Putamen (tissue), 1 donor: ENCODE results near the gene KDM1A.

ENCODE experiments used
- DNase-seq: peaks from one replicate; pipeline ENCODE4 v3.0.0-alpha.2; 2016; ENCODE audit warnings: low spot score

KDM1A gene

GRCh38 chr1:23013657-23014056 lies 5.6 kb upstream of the KDM1A start:
- no peak for DNase-seq

DNA sequence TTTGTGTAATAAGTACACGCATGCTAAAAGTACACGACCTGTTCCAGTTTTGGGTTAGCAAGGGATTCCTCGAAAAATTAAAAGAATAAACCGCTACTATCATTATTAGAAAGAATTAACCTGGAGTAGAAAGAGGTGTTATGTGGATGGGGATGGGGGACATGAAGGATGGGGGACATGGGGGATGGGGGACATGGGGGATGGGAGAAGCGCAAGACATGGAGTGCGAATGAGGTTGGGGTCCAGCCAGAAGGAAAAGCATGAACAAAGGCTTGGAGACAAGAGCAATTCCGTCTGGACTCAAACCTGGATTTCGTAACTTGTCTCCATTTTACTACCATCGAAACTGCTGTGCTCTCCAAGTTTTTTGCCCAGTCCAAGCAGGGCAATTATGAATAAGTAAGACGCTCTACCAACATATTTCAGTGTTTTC lies 591 bp upstream of the KDM1A start:
- DNase-seq = peak; percentile 19

DNA sequence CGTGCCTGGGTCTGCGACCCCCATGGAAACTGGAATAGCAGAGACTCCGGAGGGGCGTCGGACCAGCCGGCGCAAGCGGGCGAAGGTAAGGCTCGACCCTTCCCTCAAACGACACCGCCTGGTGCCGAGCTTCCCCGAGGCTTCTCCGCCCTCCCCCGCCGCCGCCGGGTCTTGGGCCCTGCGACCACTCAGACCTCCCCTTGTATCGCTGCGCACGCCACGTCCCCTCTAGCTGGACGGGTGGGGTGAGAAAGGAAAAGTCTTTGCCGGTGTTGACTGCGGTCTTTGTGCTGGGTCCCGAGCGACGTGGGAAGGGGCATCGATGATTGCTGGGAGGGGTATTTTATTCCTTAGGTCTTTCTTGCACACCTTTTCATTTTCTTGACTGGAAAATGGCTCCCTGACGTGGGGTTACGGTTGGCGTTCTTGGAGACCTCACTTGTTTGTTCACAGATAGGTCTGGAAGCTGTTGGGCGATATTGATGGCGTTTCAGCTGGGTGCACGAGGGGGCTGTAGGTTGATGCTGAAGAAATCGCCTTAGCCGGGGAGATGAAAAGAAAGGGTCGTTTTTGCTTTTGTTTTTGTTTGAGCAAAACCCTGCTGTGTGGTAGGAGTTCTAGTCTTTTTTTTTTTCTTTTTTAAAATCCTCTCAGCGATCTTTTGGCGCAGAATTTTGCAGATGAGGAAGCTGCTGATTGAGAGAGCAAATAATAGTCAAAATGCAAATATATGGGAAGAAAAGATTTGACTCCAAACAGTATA lies 776 bp downstream of the KDM1A start:
- DNase-seq = peak; percentile 16

DNA sequence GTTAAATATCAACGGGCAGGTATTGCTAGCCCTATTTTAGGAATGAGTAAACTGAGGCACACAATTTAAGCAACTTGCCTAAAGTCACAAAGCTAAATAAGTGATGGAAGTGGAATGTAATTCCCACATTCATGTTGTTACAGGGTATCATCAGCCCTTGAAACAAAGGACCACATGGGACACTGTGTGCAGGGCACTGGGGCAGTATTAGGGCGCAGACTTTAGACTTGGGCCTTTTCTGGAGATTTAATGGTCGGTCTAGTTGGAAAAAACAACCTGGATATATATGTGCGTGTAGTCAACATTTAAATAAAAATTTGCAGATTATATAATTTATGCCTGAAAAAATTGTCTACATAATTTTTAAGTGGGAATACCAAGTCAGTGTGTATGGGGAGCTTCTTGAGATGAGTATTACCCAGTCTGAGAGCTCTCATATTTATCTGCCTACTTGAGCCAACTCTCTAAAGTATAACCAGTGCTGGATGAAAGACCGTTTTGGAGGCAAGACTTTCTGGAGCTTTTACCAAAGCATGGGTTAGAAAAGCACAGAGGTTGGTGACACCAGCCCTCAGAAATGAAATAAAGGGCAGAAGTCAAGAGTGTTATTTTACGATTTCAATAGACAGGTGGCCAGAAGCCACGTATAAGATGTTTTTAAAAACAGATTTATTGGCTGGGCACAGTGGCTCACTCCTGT lies 1.6 kb downstream of the KDM1A start:
- DNase-seq = no peak

DNA sequence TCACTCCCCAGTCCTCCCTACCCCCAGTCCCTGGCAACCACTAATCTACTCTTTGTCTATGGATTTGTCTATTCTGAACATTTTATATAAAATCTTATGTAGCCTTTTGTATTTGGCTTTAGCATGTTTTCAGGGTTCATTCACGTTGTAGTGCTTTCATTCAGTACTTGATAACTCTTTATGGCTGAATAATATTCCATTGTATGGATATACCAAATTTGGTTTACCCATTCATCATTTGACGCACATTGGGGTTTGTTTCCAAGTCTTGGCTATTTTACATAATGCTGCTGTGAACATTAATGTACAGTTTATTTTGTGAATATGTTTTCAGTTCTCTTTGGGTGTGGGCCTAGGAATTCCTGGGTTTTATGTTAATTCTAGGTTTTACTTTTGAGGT lies 2.6 kb downstream of the KDM1A start:
- no peak for DNase-seq

DNA sequence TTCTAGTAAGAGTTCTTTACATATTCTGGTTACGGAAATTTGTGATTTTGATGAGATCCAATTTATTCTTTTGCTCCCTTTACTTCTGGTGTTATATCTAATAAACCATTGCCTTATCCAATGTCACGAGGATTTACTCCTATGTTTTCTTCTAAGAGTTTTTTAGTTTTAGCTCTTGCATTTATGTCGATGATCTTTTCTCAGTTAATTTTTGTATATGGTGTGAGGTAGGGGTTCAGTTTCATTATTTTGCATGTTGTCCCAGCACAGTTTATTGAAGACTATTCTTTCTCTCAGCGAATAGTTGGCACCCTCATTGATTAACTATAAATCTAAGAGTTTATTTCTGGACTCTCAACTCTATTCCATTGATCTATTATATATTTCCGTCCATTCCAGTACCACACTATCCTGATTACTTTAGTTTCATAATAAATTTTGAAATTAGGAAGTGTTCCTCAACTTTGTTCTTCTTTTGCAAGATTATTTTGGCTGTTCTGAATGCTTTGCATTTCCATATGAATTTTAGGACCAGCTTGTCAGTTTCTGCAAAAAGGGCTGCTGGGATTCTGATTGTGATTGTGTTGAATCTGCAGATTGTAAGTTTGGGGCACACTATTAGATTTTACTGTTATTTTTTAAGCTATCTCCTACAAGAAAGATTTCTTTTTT lies 4.0 kb downstream of the KDM1A start:
- no peak for DNase-seq

GRCh38 chr1:23026568-23026967 lies 7.3 kb downstream of the KDM1A start:
- DNase-seq = no peak

GRCh38 chr1:23027352-23027907 lies 8.2 kb downstream of the KDM1A start:
- DNase-seq = no peak

GRCh38 chr1:23029337-23029736 lies 10.1 kb downstream of the KDM1A start:
- DNase-seq = no peak

DNA sequence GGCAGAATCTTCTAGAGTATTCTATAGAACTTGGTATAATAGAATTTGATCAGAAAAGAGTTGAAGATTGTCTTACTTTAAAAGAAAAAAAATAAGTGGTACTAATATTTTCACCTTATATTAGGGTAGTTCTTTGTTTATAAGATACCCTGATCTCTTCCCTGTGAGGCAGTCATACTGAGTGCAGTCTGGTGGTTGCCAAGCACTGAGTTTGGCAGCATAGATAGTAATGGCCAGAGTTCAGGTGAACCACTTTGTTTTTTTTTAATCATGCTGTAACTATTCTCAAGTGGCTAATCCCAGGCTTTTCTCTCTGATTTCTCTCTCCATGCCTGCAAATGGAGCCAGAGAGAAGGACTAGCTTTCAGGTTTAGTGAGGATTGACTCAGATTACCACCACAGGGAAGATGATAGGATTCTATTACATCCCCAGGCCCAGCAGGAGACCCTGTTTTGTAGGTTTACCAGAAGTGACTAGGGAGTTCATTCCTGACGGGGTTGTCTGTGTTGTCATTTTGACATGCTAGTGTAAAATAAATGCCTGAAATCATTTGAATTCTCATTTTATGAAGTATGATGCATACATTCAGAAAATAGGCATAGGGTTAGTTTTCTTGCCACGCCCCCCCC lies 16.7 kb downstream of the KDM1A start:
- no peak for DNase-seq

DNA sequence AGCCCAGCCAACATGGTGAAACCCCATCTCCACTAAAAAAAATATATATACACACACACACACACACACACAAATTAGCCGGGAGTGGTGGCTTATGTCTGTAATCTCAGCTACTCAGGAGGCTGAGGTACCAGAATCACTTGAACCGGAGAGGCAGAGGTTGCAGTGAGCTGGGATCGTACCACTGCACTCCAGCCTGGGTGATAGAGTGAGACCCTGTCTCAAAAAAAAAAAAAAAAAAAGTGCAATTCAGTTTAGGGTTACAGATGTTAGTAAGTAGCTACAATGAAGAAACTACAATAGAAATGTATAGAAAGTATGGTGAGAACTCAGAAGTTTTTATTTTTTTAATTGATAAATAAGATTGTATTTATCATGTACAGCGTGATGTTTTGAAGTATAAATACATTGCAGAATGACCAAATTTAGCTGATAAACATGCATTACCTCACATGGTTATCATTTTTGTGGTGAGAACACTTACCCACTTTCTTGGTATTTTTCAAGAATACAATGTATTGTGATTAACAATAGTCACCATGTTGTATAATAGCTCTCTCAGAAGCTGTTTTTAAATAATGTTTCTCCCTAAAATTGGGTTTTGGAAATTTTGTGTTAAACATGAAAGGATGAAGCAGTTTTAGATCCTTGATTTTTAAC lies 17.9 kb downstream of the KDM1A start:
- no peak for DNase-seq

- no peak for DNase-seq
Measured at GRCh38 chr1:23039308-23039826, 20.1 kb downstream of the KDM1A start.

DNA sequence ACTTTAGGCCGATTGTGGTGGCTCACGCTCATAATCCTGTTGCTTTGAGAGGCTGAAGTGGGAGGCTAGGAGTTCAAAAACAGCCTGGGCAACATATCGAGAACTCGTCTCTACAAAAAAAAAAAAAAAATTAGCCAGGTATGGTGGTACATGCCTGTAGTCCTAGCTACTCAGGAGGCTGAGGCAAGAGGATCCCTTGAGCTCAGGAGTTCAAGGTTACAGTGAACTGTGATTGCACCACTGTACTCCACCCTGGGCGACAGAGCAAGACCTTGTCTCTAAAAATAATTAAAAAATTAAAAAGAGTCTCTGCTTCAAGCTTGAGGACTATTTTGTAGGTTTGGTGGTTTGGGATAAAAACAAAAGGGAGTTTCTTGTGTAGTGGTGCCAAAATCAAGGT lies 21.2 kb downstream of the KDM1A start:
- no peak for DNase-seq

DNA sequence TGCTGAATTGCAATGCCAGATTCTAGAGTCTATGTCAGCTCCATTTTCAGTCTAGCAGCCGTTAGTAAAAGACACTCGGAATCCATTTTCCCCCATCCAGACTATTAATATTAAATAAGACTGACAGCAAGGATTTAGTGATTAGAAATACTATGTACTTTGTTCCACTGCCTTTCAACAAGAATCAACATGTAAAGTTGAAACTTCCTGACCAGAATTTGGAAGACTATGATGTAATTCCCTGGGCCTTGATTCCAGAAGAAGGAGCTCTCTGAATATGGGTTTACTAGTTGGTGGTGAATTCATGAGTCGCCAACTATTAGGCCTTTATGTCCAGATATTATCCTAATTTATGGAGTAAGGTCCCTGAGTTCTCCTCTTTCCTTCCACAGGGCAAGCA lies 24.8 kb downstream of the KDM1A start:
- DNase-seq = no peak

GRCh38 chr1:23050201-23050600 lies 30.9 kb downstream of the KDM1A start:
- no peak for DNase-seq

- no peak for DNase-seq
Measured at GRCh38 chr1:23051290-23051909, 32.1 kb downstream of the KDM1A start.

DNA sequence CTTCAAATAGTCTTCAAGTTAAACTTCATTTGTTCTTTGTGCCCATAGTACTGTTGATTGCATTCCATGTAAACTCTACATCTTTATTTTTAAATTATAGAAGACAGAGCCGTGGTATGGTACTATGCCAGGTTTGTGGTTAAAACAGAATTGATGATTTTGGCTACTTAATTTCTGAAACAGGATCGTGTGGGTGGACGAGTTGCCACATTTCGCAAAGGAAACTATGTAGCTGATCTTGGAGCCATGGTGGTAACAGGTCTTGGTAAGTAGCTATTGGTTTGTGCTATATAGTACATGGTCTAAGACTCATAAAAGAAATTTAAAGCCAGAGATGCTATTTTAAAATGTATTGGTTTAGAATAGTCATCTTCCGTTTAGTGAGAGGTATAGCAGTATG lies 38.0 kb downstream of the KDM1A start:
- no peak for DNase-seq

- DNase-seq = no peak
Measured at GRCh38 chr1:23062271-23062670, 43.0 kb downstream of the KDM1A start.

DNA sequence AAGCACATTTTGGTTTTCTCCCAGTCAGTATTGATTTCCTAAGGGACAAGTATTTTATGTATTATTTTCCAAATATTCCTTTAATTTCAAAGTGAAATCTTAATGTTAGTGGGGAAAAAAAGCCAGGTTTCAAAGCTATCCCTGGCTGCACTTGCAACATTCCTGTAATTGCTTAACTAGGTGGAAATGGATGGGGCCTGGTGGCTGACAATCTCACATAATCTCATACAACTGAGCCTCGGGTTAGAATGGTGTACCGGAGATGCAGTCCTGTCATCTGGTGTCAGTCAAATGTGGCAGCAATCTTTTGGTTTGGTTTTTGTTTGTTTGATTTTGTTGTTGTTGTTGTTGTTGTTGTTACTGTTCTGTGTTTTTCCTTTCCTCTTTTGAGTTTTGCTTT lies 46.1 kb downstream of the KDM1A start:
- DNase-seq = no peak

GRCh38 chr1:23066075-23066474 lies 46.8 kb downstream of the KDM1A start:
- no peak for DNase-seq

DNA sequence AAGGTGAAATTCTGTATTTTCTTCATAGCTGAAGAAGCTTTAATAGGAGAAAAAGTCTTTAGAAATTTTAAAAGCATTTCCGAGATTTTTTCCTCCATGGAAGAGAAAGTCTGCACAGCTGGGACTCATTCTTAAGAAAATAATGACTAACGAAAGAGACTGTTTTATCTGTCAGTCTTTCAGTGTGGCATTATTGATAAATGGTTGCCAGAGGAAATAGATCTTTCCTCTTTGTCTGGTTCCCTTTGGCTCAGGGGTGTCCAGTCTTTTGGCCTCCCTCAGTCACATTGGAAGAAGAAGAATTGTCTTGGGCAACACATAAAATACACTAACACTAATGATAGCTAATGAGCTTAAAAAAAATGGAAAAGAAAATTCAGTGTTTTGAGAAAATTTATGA lies 49.9 kb downstream of the KDM1A start:
- DNase-seq = no peak
